ENCODE results near the gene SCAP. TPM values are rescaled to one million over a fixed set of nuclear protein-coding genes. Genes with fewer than 3 reads are reported as not detected.
A peak's percentile ranks its signal among the peaks of the same experiment; 100 is the strongest.

Gene SCAP
- total RNA-seq, 1 experiment from 2014 or later, result 104 TPM

DNA sequence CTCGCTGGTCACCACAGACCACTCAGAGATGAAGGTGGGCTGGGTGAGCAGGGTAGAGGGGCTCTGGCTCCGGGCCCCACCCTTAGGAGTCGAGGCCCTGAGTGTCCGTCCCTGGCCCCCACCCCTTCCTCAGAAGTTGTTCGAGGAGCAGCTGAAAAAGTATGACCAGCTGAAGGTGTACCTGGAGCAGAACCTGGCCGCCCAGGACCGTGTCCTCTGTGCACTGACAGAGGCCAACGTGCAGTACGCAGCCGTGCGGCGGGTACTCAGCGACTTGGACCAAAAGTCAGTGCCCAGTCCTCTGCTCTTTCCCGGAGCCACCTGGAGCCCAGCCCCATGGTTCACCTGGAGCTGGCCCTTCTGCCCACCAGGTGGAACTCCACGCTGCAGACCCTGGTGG lies 66.5 kb downstream of the SCAP start:
- peaks cover 35% of the 10 kb centered on the region for H3K36me3 ChIP-seq (replicated peaks; ENCODE audit: control insufficient read depth, insufficient read depth, low read length)
- H3K4me3 ChIP-seq (ENCODE audit: insufficient read depth, low read depth, low read length), result no peak overlapping the region
- H3K27me3 ChIP-seq (ENCODE audit: control insufficient read depth, insufficient read depth, low read length), result no peaks in the 10 kb centered on the region
- peak; percentile 47 for DNase-seq

DNA sequence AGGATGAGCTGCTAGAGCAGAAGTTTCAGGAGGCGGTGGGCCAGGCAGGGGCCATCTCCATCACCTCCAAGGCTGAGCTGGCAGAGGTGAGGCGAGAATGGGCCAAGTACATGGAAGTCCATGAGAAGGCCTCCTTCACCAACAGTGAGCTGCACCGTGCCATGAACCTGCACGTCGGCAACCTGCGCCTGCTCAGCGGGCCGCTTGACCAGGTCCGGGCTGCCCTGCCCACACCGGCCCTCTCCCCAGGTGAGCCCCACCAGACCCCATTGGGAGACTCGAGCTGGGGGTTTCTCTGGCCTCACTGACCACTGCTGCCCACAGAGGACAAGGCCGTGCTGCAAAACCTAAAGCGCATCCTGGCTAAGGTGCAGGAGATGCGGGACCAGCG lies 66.9 kb downstream of the SCAP start:
- peak; percentile 45 for DNase-seq
- H3K4me3 ChIP-seq (ENCODE audit: insufficient read depth, low read depth, low read length), result no peak overlapping the region

GRCh38 chr3:47407896-47408838 lies 67.6 kb downstream of the SCAP start:
- no peak overlapping the region for H3K4me3 ChIP-seq (ENCODE audit: insufficient read depth, low read depth, low read length)
- no peaks in the 10 kb centered on the region for H3K27me3 ChIP-seq (ENCODE audit: control insufficient read depth, insufficient read depth, low read length)
- peak; percentile 48 for DNase-seq
- H3K36me3 ChIP-seq (replicated peaks; ENCODE audit: control insufficient read depth, insufficient read depth, low read length), result peaks cover 25% of the 10 kb centered on the region

More for the DNA sequence above, 66.9 kb downstream of the SCAP start:
- Histone ChIP-seq H3K36me3 (replicated peaks; ENCODE audit: control insufficient read depth, insufficient read depth, low read length) (peaks cover 31% of the 10 kb centered on the region), H3K27me3 (ENCODE audit: control insufficient read depth, insufficient read depth, low read length) (no peaks in the 10 kb centered on the region)

DNA sequence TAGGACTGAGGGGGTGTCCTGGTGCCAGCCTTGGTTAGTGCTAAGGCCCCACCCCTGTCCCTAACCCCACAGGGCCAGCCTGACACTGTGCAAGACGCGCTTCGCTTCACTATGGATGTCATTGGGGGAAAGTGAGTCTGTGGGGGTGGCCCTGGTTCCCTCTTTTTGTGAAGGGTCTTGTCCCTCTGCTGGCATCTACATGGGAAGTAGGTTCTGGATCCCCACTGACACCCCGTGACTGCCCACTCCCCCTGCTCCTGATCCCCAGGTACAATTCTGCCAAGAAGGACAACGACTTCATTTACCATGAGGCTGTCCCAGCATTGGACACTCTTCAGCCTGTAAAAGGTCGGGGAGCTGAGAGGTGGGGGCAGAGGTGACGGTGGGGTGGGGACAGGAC lies 68.5 kb downstream of the SCAP start:
- no peak overlapping the region for H3K4me3 ChIP-seq (ENCODE audit: insufficient read depth, low read depth, low read length)
- no peaks in the 10 kb centered on the region for H3K27me3 ChIP-seq (ENCODE audit: control insufficient read depth, insufficient read depth, low read length)
- H3K36me3 ChIP-seq (replicated peaks; ENCODE audit: control insufficient read depth, insufficient read depth, low read length), result peaks cover 22% of the 10 kb centered on the region
- no peak for DNase-seq

DNA sequence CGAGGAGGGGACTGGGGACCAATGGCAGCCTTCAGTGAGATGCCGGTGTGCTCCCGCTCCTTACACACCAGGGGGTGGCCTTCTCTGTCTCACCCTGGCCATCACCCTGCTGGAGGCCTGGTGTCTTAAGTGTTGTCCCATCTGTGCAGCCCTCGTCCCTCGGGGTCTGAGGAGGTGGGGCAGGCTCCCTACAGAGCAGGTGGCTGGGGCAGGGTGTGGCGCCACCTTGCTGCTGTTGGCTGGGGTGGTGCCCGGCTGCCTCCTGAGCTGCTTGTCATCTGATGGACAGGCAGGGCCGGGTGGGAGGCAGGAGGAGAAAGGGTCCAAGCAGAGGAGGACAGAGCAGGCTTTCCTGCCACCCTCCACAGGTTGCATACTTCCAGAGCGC lies 69.0 kb downstream of the SCAP start:
- peak; percentile 83 for DNase-seq
- Histone ChIP-seq H3K36me3 (replicated peaks; ENCODE audit: control insufficient read depth, insufficient read depth, low read length) (peaks cover 18% of the 10 kb centered on the region), H3K27me3 (ENCODE audit: control insufficient read depth, insufficient read depth, low read length) (no peaks in the 10 kb centered on the region), H3K4me3 (ENCODE audit: insufficient read depth, low read depth, low read length) (no peak overlapping the region)

DNA sequence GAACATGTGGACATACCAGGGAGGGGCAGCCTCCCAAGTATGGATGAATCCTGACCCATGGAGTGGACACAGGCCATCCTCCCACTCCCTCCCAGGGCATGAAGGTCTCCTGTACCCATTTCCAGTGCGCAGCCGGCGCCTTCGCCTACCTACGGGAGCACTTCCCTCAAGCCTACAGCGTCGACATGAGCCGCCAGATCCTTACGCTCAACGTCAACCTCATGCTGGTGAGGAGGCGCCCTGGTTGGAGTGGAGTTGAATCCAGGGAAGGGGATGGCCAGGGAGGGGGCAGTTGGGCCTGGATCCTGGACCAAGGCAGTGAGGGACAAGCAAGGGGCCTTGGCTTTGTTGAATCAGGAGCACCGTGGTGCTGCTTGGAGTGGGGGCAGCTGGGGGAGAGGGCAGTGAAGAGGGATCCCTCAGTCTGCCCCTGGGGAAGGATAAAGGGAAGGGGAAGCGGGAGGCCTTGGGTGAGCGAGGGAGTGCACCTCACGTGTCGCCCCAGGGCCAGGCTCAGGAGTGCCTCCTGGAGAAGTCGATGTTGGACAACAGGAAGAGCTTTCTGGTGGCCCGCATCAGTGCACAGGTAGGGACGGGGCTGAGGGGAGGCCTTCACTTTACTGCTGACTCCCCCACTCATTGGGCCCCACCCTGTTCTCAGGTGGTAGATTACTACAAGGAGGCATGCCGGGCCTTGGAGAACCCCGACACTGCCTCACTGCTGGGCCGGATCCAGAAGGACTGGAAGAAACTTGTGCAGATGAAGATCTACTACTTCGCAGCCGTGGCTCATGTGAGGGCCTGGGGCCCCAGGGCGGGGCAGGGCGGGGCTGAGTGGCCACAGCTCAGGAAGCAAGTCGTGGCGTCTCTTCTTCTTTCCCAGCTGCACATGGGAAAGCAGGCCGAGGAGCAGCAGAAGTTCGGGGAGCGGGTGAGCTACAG lies 69.7 kb downstream of the SCAP start:
- Histone ChIP-seq H3K27me3 (ENCODE audit: control insufficient read depth, insufficient read depth, low read length) (no peaks in the 10 kb centered on the region), H3K4me3 (ENCODE audit: insufficient read depth, low read depth, low read length) (no peak overlapping the region)
- DNase-seq, result peak; percentile 43

DNA sequence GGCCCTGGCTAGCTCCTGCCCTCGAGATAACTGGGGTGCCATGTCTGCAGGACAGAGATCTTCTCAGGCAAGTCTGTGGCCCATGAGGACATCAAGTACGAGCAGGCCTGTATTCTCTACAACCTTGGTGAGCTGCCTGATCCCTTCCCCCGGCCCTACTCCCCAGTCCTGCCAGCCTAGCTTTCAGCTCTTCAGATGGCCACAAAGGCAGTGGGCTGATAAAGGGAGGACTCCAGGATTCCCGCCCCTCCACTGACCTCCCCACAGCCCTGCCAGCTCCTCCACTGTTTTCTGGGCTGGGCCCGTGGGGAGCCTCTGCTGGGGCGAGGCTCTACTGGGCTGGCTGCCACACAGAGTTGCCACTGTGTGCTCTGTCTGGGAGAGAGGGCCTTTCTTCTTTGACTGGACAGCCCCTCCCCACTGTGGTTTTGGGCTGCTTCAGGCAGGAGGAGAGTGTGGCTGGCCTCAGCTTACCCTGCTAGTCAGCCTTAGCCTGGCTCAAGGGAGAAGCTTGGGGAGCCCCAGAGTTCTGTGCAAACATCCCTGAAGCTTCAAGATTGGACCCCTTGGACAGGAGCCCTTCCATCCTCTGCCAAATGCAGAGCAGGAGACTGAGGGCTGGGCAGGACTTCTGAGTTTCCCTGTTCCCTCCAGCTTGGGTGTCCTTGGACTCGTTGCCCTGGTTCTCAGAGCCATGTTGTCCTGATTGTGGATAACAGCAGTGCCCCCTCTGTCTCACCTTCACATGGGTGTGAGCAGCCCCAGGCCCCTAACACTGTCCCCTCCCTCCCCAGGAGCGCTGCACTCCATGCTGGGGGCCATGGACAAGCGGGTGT lies 70.6 kb downstream of the SCAP start:
- H3K27me3 ChIP-seq (ENCODE audit: control insufficient read depth, insufficient read depth, low read length), result no peaks in the 10 kb centered on the region
- peak; percentile 40 for DNase-seq
- H3K36me3 ChIP-seq (replicated peaks; ENCODE audit: control insufficient read depth, insufficient read depth, low read length), result peaks cover 15% of the 10 kb centered on the region
- H3K4me3 ChIP-seq (ENCODE audit: insufficient read depth, low read depth, low read length), result no peak overlapping the region

More for the DNA sequence above, 69.7 kb downstream of the SCAP start:
- peaks cover 15% of the 10 kb centered on the region for H3K36me3 ChIP-seq (replicated peaks; ENCODE audit: control insufficient read depth, insufficient read depth, low read length)

DNA sequence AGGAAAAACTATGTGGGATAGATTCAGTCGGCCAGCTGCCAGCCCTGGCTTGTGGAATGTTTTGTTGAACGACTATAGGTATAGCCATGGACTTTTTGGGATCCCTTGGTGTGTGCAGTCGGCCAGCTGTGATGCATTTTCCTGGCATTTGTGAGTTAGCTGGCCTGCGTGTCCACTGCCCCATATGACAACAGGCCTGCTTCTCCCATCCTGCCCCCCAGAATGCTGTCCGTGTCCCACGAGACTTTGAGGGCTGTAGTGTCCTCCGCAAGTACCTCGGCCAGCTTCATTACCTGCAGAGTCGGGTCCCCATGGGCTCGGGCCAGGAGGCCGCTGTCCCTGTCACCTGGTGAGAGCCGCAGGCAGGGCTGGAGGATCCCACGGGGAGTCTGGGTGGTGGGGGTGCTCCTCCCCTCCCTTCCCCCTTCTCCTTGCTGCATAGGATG lies 71.3 kb downstream of the SCAP start:
- no peak overlapping the region for H3K4me3 ChIP-seq (ENCODE audit: insufficient read depth, low read depth, low read length)
- H3K36me3 ChIP-seq (replicated peaks; ENCODE audit: control insufficient read depth, insufficient read depth, low read length), result peaks cover 13% of the 10 kb centered on the region
- DNase-seq, result peak; percentile 42
- no peaks in the 10 kb centered on the region for H3K27me3 ChIP-seq (ENCODE audit: control insufficient read depth, insufficient read depth, low read length)

DNA sequence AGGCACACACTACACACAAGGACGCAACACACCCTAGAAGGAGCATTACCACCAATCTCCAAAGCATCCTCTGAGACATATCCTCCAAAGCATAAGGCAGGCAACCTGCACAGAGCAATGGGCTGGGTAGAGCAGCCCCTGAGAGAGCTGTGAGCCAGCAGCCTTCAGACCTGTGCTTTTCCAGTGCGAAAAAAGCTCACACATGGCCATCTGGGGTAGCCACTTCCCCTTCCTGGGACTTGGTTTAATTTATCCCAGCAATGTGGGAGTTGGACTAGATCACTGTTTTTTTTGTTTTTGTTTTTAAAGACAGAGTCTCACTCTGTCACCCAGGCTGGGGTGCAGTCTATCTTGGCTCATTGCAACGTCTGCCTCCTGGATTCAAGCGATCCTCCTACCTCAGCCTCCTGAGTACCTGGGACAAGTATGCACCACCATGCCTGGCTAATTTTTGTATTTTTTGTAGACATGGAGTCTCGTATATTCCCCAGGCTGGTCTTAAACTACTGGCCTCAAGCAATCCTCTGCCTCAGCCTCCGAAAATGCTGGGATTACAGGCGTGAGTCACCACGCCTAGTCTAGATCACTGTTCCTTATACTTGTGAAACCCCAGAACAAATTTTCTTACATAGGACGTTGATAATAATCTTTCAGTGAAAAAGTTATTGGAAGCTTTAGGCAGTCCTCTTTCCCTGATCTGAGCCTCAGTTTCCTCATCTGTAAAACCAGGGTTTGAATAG lies 76.0 kb downstream of the SCAP start:
- Histone ChIP-seq H3K27me3 (ENCODE audit: control insufficient read depth, insufficient read depth, low read length) (no peaks in the 10 kb centered on the region), H3K36me3 (replicated peaks; ENCODE audit: control insufficient read depth, insufficient read depth, low read length) (no peaks in the 10 kb centered on the region), H3K4me3 (ENCODE audit: insufficient read depth, low read depth, low read length) (no peak overlapping the region)
- DNase-seq, result no peak

- no peak for DNase-seq
- Histone ChIP-seq H3K27me3 (ENCODE audit: control insufficient read depth, insufficient read depth, low read length) (no peaks in the 10 kb centered on the region), H3K4me3 (ENCODE audit: insufficient read depth, low read depth, low read length) (no peak overlapping the region), H3K36me3 (replicated peaks; ENCODE audit: control insufficient read depth, insufficient read depth, low read length) (no peaks in the 10 kb centered on the region)
Observed at GRCh38 chr3:47399016-47399415, 76.7 kb downstream of the SCAP start.

DNA sequence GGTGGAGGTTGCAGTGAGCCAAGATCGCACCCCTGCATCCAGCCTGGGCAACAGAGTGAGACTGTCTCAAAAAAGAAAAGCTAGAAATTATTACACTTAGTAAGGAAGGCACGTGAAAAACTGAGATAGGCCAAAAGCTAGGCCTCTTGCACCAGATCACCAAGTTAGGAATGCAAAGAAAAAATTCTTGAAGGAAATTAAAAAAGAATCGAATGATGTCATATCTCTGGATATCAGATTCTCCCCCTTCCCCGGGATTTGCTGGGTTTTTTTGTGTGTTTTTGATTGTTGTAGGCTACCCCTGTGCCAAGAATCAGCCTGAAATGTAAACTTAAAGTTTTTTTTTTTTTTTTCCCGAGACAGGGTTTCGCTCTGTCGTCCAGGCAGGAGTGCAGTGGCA lies 77.5 kb downstream of the SCAP start:
- H3K36me3 ChIP-seq (replicated peaks; ENCODE audit: control insufficient read depth, insufficient read depth, low read length), result no peaks in the 10 kb centered on the region
- H3K27me3 ChIP-seq (ENCODE audit: control insufficient read depth, insufficient read depth, low read length), result no peaks in the 10 kb centered on the region
- H3K4me3 ChIP-seq (ENCODE audit: insufficient read depth, low read depth, low read length), result no peak overlapping the region
- no peak for DNase-seq

GRCh38 chr3:47394881-47395280 lies 80.9 kb downstream of the SCAP start:
- Histone ChIP-seq H3K36me3 (replicated peaks; ENCODE audit: control insufficient read depth, insufficient read depth, low read length) (no peaks in the 10 kb centered on the region), H3K4me3 (ENCODE audit: insufficient read depth, low read depth, low read length) (no peak overlapping the region), H3K27me3 (ENCODE audit: control insufficient read depth, insufficient read depth, low read length) (no peaks in the 10 kb centered on the region)
- no peak for DNase-seq

DNA sequence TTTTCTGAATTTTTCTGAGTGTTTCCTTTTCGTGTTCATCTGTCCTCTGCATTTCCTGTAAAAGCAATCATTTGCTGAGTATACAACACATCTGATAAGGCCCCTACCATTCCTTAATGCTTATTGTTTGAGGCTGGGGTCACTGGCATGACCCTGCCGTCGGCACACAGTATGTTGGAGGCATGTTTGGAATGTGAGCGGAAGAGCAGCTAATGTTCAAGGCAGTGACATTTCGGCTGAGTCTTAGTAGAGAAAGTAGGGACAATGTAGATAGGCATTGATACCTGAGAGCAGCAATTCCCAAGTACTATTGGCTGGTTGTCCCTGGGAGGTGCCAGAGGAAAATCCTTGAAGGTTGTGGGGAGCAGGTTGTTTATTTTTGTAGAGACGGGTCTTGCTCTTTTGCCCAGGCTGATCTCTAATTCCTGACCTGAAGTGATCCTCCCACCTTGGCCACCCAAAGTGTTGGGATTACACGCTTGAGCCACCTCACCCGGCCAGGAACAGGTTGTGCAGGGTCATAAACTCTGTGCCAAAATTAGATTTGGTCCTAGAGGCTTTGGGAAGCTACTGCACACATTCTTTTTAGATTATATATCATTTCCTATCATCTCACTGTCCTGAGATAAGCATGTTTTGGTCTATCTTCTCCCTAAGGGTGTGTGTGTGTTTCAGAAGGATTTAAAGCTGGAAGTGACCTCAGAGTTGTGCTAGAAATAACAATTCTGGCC lies 81.4 kb downstream of the SCAP start:
- no peak for DNase-seq
- Histone ChIP-seq H3K4me3 (ENCODE audit: insufficient read depth, low read depth, low read length) (no peak overlapping the region), H3K27me3 (ENCODE audit: control insufficient read depth, insufficient read depth, low read length) (no peaks in the 10 kb centered on the region)

More for the DNA sequence above, 81.4 kb downstream of the SCAP start:
- no peaks in the 10 kb centered on the region for H3K36me3 ChIP-seq (replicated peaks; ENCODE audit: control insufficient read depth, insufficient read depth, low read length)

Measured in H7 (cell line).